Measurements from ENCODE around the gene CDH4. TPM values are rescaled to one million over a fixed set of nuclear protein-coding genes. Genes with fewer than 3 reads are reported as not detected.

The CDH4 gene
- total and polyA plus RNA-seq, 2 donors (not counting 3 experiments of a cell fraction or from before 2014, with no cell fraction given), result 0.17 to 0.51 TPM

DNA sequence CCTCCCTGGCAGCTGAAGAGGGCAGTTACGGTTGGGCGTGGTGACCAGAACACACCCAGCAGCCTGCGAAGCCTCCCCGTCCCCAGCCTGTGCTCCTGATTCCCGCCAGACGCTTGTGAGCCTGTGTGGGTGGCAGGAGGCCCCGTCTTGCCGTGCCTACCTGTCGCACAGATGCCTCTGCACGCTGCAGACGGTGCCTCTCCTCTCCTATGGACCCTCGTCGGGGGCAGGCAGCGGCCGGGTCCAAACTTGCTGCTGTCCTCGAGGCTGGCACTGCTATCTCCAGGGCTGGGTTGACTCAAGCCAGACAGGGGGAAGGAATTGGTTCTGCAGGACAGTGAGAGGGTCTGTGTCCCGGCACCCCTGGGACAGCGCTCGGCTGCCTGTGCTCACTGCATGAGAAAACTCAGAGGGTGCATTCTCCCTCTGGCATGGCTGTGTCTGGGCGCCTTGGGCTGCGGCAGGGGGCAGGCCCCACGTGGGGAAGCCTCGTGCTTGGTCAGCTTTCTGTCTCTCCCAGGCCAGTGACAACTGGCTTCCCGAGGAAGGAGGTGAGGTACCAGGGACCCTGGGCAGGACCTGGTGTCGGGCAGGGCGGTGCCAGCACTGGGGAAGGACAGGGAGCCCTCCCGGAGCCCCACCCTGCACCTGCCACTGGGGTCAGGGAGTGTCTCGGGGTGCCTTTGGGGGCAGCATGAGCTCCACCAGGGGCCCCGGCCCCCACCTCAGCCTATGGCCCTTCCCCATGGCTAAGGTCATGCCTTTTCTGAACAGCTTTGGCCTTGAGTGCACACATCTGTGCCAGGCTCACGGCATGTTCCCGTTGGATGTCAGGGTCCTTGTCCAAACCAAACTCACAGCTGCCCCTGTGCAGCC is 686.1 kb downstream of the CDH4 start:
- ChIA-PET CTCF (no interaction called here), POLR2A (no interaction called here)
- FAIRE-seq (no peak), DNase-seq (ENCODE audit: low read depth, low spot score) (no peak)
- dilution Hi-C loops (cut with MboI; ENCODE audit: extremely low pct_ligation_motif_present, low sequenced_read_pairs) (no loop called here), intact Hi-C loops (cut with micrococcal nuclease) (no loop called here)
- Histone ChIP-seq H4K20me1 (replicated peaks; ENCODE audit: control insufficient read depth, extremely low read depth, insufficient read depth, low read length) (no peaks in the 10 kb centered on the region), H3K9me1 (replicated peaks; ENCODE audit: control insufficient read depth, extremely low read depth, insufficient read depth, low read length) (no peaks in the 10 kb centered on the region), H3K4me1 (ENCODE audit: control insufficient read depth, extremely low read depth, insufficient read depth, low read length) (no peaks in the 10 kb centered on the region), H3K27ac (ENCODE audit: insufficient read depth, low read depth, low read length) (no peak overlapping the region), H2AFZ (ENCODE audit: low read depth, low read length) (no peak overlapping the region), H3K4me2 (ENCODE audit: insufficient read depth, low read length) (no peak overlapping the region), H3K9ac (replicated peaks; ENCODE audit: extremely low read depth, insufficient read depth, low read length) (no peak overlapping the region), H3K9me3 (replicated peaks; ENCODE audit: control insufficient read depth, insufficient read depth, low read length) (no peaks in the 10 kb centered on the region), H3K36me3 (ENCODE audit: control insufficient read depth in 2 of 2, extremely low read depth in 1 of 2, insufficient read depth in 2 of 2, low read length in 2 of 2) (no peaks in the 10 kb centered on the region), H3K4me3 (replicated peaks in 1 of 3; ENCODE audit: insufficient read depth in 1 of 3, low read depth in 1 of 3, low read length in 3 of 3) (no peak overlapping the region), H3K27me3 (ENCODE audit: control insufficient read depth in 2 of 2, insufficient read depth in 2 of 2, low read length in 2 of 2) (no peaks in the 10 kb centered on the region), H3K79me2 (ENCODE audit: control insufficient read depth, insufficient read depth, low read length) (no peaks in the 10 kb centered on the region)
- TF ChIP-seq MYC (IDR thresholded peaks at IDR 0.05; ENCODE audit: low read depth, low read length) (no peak), EZH2 (IDR thresholded peaks at IDR 0.05; ENCODE audit: borderline replicate concordance, low read depth, low read length, severe bottlenecking) (no peak), POLR2A (IDR thresholded peaks at IDR 0.05; ENCODE audit: low read depth, low read length) (no peak), POLR2AphosphoS5 (IDR thresholded peaks at IDR 0.05; ENCODE audit: insufficient read depth, low read depth, low read length) (no peak), GATA2 (IDR thresholded peaks at IDR 0.05; ENCODE audit: insufficient read depth, insufficient read length, low read depth, low read length) (no peak), CTCF (IDR thresholded peaks at IDR 0.05; ENCODE audit: extremely low read depth in 1 of 2, insufficient read depth in 1 of 2, low read depth in 1 of 2, low read length in 2 of 2) (no peak), FOS (IDR thresholded peaks at IDR 0.05; ENCODE audit: borderline replicate concordance, insufficient read depth, low read length) (no peak), MAX (IDR thresholded peaks at IDR 0.05; ENCODE audit: insufficient read depth, insufficient read length) (no peak), JUN (IDR thresholded peaks at IDR 0.05; ENCODE audit: borderline replicate concordance, insufficient read depth, insufficient read length, low read depth) (no peak)
- BruUV-seq (replicated peaks), result no TSS peak

Data from endothelial cell of umbilical vein (primary cell).